AG04450 (cell line): ENCODE measurements around the gene SLC12A3. TPM values are rescaled to one million over a fixed set of nuclear protein-coding genes. Genes with fewer than 3 reads are reported as not detected.

Source experiments
- CTCF ChIA-PET: fragments of 300-600, 350-600 bp; formaldehyde crosslinking; extraction: SDS; loops from one replicate; lab custom pipeline; 2022; ENCODE audit warnings: antibody characterized with exemption, inconsistent platforms; lab: Charles Lee
- POLR2A ChIA-PET: fragments of 350-600 bp; formaldehyde crosslinking; extraction: SDS; loops from one replicate; lab custom pipeline; 2021; ENCODE audit warnings: antibody characterized with exemption, inconsistent platforms; lab: Yijun Ruan, JAX
- DNase-seq: peaks from one replicate; pipeline ENCODE4 v3.0.0-alpha.2; 2011; ENCODE audit warnings: low read depth, low spot score
- H3K27ac ChIP-seq: one replicate; pipeline ENCODE4 v1.5.1; 2012; ENCODE audit warnings: low read depth, low read length, control low read depth
- H3K27me3 ChIP-seq: one replicate; pipeline ENCODE4 v1.6.0; 2012; ENCODE audit warnings: low read length; ENCODE audit not compliant: control insufficient read depth, insufficient read depth
- H3K4me3 ChIP-seq: 2 replicates; pipeline ENCODE4 v1.5.1; 2011; ENCODE audit warnings: mild to moderate bottlenecking, low read depth, low read length, control low read depth
- H3K9me3 ChIP-seq: 2 replicates; pipeline ENCODE4 v1.5.1; 2012; ENCODE audit warnings: low read length; ENCODE audit not compliant: control insufficient read depth, insufficient read depth
- CTCF ChIP-seq: IDR thresholded peaks from 2 replicates; pipeline ENCODE4 v1.5.1; 2011; ENCODE audit warnings: low read depth, low read length, control low read depth, inconsistent platforms
- polyA plus RNA-seq: library from polyadenylated mRNA; depleted of rRNA; stranded (reverse); fragments of >200 nt; gene quantifications from 2 replicates; pipeline ENCODE4 v1.2.3, GENCODE V29; 2011

SLC12A3 gene
- polyA plus RNA-seq, 1 experiment = not detected

GRCh38 chr16:56910654-56911539 is 45.9 kb downstream of the SLC12A3 start:
- ChIA-PET CTCF (interaction anchor here (1.6 kb wide), 1 partner anchor 44 kb away, joined by 8 read pairs; no protein-coding TSS in a partner anchor), POLR2A (interaction anchor here (1.2 to 2.4 kb wide), 2 partner anchors 21 to 37 kb away, joined by 3 to 12 read pairs; partner anchors contain the start of gene HERPUD1)
- Histone ChIP-seq H3K4me3 (no peak overlapping the region), H3K9me3 (no peaks in the 10 kb centered on the region; the same call in none of the 2 replicates), H3K27ac (peak overlapping the region; percentile 65), H3K27me3 (no peaks in the 10 kb centered on the region)
- peak; percentile 49 for DNase-seq
- no peak for TF ChIP-seq CTCF

- ChIA-PET POLR2A (interaction anchor here (0.5 to 2.9 kb wide), 3 partner anchors 14 to 22 kb away, joined by 4 to 9 read pairs (median 4); no protein-coding TSS in a partner anchor), CTCF (interaction anchor here (1.2 to 1.8 kb wide), 2 partner anchors 25 to 45 kb away, joined by 3 to 9 read pairs; no protein-coding TSS in a partner anchor)
- Histone ChIP-seq H3K4me3 (no peak overlapping the region), H3K27me3 (no peaks in the 10 kb centered on the region), H3K9me3 (no peaks in the 10 kb centered on the region; the same call in none of the 2 replicates), H3K27ac (peak overlapping the region; percentile 21)
- no peak for DNase-seq
- no peak for TF ChIP-seq CTCF
Observed at GRCh38 chr16:56911771-56912571, 47.0 kb downstream of the SLC12A3 start.

- DNase-seq = no peak
- CTCF ChIA-PET = interaction anchor here (1.2 to 1.8 kb wide), 2 partner anchors 24 to 46 kb away, joined by 3 to 9 read pairs; no protein-coding TSS in a partner anchor
- Histone ChIP-seq H3K27ac (peak overlapping the region; percentile 68), H3K27me3 (no peaks in the 10 kb centered on the region), H3K9me3 (no peaks in the 10 kb centered on the region; the same call in 1 of the 2 replicates), H3K4me3 (no peak overlapping the region)
- no peak for TF ChIP-seq CTCF
- POLR2A ChIA-PET = interaction anchor here (0.5 to 2.9 kb wide), 5 partner anchors 13 to 504 kb away, joined by 3 to 9 read pairs (median 4); no protein-coding TSS in a partner anchor
Observed at GRCh38 chr16:56912746-56913708, 48.0 kb downstream of the SLC12A3 start.

- ChIA-PET CTCF (no interaction called here), POLR2A (no interaction called here)
- Histone ChIP-seq H3K27ac (no peak overlapping the region), H3K27me3 (no peaks in the 10 kb centered on the region), H3K4me3 (no peak overlapping the region), H3K9me3 (no peaks in the 10 kb centered on the region; the same call in 1 of the 2 replicates)
- no peak for DNase-seq
- TF ChIP-seq CTCF = no peak
Observed at GRCh38 chr16:56914896-56915295, 49.9 kb downstream of the SLC12A3 start.
